ENCODE data around the gene DPP9. TPM values are rescaled to one million over a fixed set of nuclear protein-coding genes. Genes with fewer than 3 reads are reported as not detected.

The DPP9 gene
- total and polyA plus RNA-seq, 2 of the 13 experiments (the other 11 are each of a cell fraction or from before 2014, with no cell fraction given), result 8.4 to 25.8 TPM

DNA sequence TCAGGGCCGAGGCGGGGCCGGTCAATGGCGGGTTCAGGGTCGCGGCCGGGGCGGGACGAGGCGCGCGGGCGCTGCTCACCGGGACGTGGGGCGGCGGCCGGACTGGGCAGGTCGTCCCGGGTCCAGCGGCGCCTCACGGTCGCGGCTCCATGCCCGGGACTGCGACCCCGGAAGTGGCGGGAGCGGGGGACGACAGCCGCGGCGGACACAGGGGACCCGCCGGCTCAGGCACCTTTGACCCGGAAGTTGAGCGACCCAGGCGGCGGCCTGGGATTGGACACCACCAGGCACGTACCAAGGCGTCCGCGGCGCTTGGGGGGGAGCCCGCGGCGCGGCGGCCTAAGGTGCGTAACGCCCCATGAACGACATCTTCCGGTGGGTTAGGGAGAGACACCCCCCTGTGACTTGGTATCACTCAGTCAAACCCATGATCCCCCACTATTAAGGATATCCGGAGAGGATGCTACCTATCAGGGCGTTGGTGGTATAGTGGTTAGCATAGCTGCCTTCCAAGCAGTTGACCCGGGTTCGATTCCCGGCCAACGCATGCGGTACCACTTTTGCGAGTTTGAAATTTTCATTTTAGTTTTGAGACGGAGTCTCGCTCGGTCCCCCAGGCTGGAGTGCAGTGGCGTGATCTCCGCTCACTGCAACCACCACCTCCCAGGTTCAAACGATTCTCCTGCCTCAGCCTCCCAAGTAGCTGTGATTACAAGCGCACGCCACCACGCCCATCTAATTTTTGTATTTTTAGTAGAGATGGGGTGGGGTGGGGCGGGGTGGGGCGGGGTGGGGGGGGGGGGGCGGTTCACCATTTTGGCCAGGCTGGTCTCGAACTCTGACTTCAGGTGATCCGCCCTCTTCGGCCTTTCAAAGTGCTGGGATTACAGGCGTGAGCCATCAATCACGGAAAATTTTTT is at the start of gene DPP9 (continued):
- TF ChIP-seq STAG1 (CRISPR knock-in tag; IDR thresholded peaks at IDR 0.05) (peak; percentile 62), ZNF737 (CRISPR knock-in tag; IDR thresholded peaks at IDR 0.05; ENCODE audit: borderline replicate concordance) (peak; percentile 52; the same call in 1 of the 2 replicates), TCF7 (IDR thresholded peaks at IDR 0.05; ENCODE audit: low read depth) (no peak), ZIK1 (CRISPR knock-in tag; IDR thresholded peaks at IDR 0.05; ENCODE audit: borderline replicate concordance, low read depth) (peak; percentile 83), THAP8 (CRISPR knock-in tag; IDR thresholded peaks at IDR 0.05; ENCODE audit: borderline replicate concordance) (peak; percentile 74; the same call in 1 of the 2 replicates), HNRNPUL1 (IDR thresholded peaks at IDR 0.05; ENCODE audit: low read depth, low read length) (no peak), ATF1 (CRISPR knock-in tag; IDR thresholded peaks at IDR 0.05) (peak; percentile 74), CCAR2 (optimal IDR thresholded peaks at IDR 0.05; ENCODE audit: low read depth, low read length) (peak; percentile 66), PHF21A (CRISPR knock-in tag; IDR thresholded peaks at IDR 0.05) (peak; percentile 85), HES4 (CRISPR knock-in tag; IDR thresholded peaks at IDR 0.05; ENCODE audit: borderline replicate concordance) (peak; percentile 45; the same call in 1 of the 2 replicates), ATRX (CRISPR knock-in tag; IDR thresholded peaks at IDR 0.05; ENCODE audit: borderline replicate concordance) (no peak), SRSF4 (IDR thresholded peaks at IDR 0.05; ENCODE audit: low read depth, low read length, poor library complexity, severe bottlenecking) (no peak), MYC (CRISPR knock-in tag; IDR thresholded peaks at IDR 0.05; ENCODE audit: borderline replicate concordance) (peak; percentile 57; the same call in 1 of the 2 replicates), SMYD3 (CRISPR knock-in tag; IDR thresholded peaks at IDR 0.05) (no peak; the same call in 1 of the 2 replicates), PHF8 (CRISPR knock-in tag; IDR thresholded peaks at IDR 0.05) (peak; percentile 78), TBL1XR1 (IDR thresholded peaks at IDR 0.05; ENCODE audit: borderline replicate concordance, low read length, partially characterized antibody) (peak; percentile 90), TEAD3 (CRISPR knock-in tag; optimal IDR thresholded peaks at IDR 0.05; ENCODE audit: borderline replicate concordance) (peak; percentile 65), SCMH1 (CRISPR knock-in tag; IDR thresholded peaks at IDR 0.05; ENCODE audit: borderline replicate concordance) (no peak), MAZ (IDR thresholded peaks at IDR 0.05; ENCODE audit: borderline replicate concordance, low read depth, low read length) (peak; percentile 85), MAZ (CRISPR knock-in tag; IDR thresholded peaks at IDR 0.05; ENCODE audit: low read depth) (peak; percentile 75), RXRB (CRISPR knock-in tag; IDR thresholded peaks at IDR 0.05; ENCODE audit: borderline replicate concordance) (peak; percentile 82), IKZF5 (CRISPR knock-in tag; IDR thresholded peaks at IDR 0.05) (peak; percentile 82), ZBTB39 (CRISPR knock-in tag; IDR thresholded peaks at IDR 0.05) (no peak), YY1 (IDR thresholded peaks at IDR 0.05; ENCODE audit: insufficient read depth, insufficient replicate concordance, low read depth, low read length) (peak; percentile 84), TOPORS (CRISPR knock-in tag; IDR thresholded peaks at IDR 0.05) (peak; percentile 69; the same call in 1 of the 2 replicates)
